Stimulated activated CD4-positive, alpha-beta T cell treated with anti-CD3 and anti-CD28 coated beads, Interleukin-15, amount 100 ng/mL, for 24 hours (primary cell): ENCODE results near the gene NHSL2.
A peak's percentile ranks its signal among the peaks of the same experiment; 100 is the strongest.
"Not testable (repeated sequence)": the region's sequence is repeated elsewhere in the genome, so short reads cannot be mapped to it uniquely, and the experiment has no call there.

Experiments
- DNase-seq: peaks from one replicate; pipeline ENCODE4 v3.0.0-alpha.2; 2020

NHSL2 gene

DNA sequence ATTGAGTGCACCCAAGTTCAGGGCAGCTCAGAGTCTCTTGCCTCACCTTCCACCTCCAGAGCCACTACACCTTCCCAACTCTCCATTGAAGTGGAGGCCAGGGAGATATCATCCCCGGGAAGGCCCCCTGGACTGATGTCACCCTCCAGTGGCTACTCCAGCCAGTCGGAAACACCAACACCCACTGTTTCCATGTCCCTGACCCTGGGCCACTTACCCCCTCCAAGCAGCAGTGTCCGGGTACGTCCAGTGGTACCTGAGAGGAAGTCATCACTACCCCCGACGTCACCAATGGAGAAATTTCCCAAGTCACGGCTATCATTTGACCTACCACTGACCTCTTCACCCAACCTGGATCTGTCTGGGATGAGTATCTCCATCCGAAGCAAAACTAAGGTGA, 228.9 kb downstream of the NHSL2 start:
- DNase-seq, result no peak

DNA sequence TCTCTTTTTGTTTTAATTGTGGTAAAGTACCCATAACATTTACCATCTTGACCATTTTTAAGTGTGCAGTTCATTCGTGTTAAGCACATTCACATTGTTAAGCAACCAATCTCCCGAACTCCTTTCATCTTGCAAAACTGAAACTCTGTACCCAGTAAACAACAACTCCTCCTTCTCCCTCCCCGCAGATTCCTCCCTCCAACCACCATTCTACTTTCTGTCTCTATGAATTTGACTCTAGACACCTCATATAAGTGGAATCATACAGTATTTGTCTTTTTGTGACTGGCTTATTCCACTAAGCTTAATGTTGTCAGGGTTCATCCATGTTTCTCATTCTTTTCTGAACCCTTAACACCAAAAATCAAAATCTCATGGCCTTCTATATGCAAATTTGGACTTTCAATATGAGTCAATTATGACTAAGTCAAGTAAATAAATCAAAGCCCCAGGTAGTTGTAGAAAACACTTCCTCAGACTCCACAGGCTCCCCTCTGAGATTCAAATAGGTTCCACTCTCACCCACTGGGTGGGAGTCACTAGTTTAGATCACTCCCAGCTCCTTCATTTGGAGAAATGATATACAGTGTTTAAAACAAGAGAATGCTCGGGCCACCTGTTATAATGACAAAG, 230.8 kb downstream of the NHSL2 start:
- no peak for DNase-seq

DNA sequence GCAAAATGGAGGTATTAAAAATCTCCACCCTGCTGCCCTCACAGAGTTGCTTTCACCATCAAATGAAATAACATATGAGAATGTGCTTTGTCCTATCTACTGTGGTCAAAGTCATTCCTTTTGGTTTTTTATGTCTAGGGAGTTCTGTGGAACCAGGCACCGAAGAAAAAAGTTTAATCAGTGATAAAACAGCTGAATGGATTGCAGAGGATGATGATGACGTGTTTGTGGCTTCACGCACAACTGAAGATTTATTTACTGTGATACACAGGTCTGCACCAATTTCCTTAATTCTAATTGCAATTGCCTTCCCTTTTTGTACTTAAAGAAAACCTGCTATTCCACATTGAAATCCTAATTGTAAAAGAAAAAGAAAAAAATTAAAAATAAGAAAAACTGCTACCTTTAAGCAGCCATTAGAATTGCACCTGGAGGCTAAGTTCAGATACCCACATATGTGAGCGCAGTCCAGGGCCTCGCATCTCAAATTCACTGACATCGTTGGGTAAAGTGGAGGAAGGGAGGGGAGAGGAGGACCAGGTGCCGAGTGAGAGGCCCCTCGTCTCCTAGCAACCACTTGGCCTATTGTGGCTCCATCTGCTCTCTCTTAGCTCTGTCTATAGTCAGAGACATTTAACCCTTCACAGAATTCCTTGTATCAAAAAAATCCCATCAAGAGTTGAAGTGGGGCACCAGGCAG, 231.6 kb downstream of the NHSL2 start:
- no peak for DNase-seq

DNA sequence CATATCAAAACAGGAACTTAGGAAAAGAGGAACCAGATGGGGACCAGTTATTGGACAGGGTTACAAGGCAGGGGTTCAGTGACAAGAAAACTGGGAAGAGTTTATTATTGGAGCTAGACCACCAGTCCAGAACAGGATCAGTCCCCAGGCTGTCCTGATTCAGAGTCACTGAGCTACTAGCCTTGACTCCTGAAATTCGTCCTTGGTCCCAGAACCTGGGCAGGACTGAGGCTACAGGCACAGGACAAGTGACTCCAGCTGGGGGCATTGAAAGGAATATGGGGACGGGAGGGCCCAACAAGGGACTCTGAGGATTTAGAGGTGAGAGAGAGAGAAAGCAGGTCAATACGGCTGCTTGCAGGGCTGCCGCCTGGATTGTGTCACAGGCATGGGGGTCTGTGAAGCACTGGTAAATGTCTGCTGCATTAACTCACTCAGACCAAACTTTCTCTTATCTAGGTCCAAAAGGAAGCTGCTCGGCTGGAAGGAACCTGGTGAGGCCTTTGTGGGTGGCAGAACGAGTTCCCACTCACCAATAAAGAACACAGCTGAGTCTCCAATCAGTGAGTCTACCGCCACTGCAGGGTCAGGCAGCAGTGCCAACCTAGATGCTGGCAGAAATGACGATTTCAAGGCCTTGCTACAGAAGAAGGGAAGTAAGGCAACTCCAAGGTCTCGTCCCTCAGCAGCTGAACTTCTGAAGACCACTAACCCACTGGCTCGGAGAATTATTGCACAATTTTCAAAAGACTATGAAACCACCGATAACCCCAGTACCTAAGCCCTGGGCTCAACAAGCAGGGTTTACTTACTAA, 232.4 kb downstream of the NHSL2 start:
- DNase-seq, result no peak

DNA sequence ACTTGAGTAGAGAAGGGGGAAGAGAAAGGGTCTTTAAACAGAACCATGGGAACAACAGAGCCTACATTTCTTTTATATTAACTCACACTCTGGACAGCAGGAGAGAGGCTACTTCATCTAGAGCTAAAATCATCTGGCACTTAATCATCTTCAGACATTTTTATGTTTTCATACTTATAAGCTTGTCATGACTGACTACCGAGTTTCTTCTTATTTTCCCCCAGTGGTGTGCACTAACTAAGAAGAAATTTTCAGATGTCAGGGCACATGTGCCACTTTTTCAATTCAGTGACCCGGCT, 232.9 kb downstream of the NHSL2 start:
- DNase-seq, result no peak

DNA sequence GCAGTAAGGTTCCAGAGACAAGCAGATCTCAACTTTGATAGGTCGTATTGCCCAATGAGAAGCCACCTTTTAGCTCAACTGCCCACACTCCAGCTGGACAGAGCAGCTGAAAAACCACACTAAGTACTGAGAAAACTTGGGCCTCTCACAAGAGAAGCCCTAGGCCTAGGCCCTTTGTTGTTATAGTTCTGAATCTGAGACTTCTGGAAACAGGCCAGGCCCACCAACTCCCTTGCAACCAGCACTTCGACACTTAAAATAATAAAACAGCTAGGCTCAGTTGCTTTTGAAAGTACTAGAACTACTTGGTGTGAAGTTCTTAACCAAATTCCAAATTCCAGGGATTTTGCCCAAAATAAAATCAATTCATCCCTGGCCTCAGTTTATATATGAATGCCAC, 234.5 kb downstream of the NHSL2 start:
- DNase-seq, result no peak

DNA sequence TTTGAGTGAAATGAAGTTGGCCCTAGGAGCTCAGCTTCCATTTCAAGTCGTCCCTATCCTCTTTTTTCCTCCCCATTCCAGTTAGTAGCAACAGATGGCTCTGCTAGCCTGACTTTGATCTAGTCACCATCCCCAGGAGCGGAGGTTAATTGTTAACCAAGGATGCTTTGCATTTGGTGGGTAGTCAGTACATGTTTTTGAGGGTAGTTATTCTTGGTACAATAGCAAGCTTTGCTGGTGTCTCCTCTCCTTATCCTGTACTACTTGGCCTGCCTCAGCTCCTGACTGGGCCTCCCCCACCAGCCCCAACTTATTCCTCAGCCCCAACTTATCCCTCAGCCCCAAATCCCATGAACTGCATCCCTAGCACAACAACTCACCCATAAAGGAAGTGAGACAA, 235.9 kb downstream of the NHSL2 start:
- DNase-seq, result no peak

DNA sequence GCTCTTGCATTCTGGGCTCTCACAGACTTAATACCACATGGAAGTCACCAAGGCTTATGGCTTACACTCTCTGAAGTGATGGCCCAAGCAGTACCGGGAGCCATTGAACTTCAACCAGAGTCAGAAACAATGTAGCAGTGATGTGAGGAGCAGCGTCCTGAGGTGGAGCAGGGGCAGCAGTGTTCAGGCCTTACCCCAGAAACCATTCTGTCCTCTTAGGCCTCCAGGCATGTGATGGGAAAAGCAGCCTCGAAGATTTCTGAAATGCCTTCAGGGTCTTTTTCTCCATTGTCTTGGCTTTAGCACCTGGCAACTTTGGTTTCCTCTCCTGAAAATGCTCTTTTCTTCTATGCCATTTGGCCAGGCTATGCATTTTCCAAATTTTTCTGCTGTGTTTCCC, 248.1 kb downstream of the NHSL2 start:
- no peak for DNase-seq

DNA sequence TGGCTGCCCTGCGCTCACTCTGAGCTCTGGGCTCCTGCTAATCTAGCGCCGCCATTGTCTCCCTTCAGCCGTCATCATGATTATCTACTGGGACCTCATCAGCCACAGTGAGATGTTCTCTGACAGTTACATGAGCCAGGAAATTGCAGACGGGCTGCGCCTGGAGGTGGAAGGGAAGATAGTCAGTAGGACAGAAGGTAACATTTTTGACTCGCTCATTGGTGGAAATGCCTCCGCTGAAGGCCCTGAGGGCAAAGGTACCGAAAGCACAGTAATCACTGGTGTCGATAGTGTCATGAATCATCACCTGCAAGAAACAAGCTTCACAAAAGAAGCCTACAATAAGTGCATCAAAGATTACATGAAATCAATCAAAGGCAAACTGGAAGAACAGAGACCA, 249.1 kb downstream of the NHSL2 start:
- DNase-seq, result no peak

DNA sequence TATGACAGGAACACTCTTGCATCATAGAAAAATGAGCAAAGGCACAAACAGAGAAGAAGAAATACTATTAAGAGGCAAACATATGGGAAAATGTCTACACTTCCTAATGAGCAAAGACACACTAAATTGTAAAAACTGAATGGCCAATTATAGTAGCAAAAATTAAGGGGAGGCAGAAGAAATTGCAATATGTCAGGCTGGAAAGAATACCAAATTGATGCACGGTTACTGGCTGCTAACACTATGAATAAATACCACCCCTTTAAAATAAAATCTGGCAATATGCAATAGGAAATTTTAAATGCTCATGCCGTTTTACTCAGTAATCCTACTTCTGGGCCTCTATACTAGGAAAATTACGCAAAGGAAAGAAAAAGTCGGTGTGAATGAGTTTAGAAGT, 254.9 kb downstream of the NHSL2 start:
- no peak for DNase-seq

DNA sequence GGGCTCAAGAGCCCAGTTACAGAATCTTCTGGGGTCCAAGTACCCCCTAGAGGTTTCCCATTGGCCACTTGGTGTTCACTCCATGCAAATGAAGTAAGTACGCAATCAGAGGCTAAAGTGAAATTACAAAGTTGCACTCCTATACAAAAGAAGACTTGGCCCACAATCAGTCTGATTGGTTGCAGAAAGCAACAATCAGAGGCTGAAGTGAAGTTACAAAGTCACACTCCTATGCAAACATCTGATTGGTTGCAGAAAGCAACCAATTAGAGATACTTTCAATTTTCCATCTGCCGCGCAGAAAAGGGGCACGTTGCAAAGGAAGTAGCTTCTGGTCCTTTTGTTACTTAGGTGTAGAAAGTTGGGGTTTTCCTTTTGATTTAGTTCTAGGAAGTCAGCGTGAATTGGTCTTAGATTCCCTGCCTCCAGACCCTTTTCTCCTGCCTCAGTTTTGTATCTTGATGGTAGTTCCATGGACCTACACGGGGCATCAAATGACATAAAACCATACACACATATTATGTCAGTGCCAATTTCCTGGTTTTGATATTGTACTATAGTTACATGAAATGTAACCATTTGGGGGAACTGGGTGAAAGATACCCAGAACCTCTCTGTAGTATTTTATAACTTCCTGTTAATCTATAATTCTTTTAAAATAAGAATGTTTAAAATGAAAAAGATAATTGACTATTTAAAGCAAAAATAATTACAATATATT, 258.5 kb downstream of the NHSL2 start:
- peak; percentile 13 for DNase-seq

DNA sequence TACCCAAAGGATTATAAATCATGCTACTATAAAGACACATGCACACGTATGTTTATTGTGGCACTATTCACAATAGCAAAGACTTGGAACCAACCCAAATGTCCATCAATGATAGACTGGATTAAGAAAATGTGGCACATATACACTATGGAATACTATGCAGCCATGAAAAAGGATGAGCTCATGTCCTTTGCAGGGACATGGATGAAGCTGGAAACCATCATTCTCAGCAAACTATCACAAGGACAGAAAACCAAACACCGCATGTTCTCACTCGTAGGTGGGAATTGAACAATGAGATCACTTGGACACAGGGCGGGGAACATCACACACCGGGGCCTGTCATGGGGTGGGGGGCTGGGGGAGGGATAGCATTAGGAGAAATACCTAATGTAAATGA, 265.6 kb downstream of the NHSL2 start:
- not testable (repeated sequence) for DNase-seq

DNA sequence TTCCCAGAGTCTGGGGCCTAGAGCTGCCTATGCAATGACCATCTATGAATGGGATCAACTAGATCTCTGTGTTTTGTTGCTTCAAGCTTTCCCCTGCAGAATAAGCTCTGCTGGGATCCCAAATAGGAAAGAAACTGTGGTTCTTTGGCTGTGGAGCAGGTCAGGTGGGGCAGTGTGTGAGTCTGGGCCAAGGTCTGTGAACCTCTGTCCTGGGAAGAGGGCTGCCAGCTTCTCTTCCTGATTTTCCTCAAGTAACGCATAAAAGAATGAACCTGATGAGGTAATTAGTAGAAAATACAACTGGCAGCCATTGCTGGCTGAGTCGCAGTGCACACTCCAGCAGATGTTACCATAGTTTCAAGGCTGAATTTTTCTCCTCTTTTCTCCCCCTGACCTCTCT, 266.3 kb downstream of the NHSL2 start:
- DNase-seq, result no peak

DNA sequence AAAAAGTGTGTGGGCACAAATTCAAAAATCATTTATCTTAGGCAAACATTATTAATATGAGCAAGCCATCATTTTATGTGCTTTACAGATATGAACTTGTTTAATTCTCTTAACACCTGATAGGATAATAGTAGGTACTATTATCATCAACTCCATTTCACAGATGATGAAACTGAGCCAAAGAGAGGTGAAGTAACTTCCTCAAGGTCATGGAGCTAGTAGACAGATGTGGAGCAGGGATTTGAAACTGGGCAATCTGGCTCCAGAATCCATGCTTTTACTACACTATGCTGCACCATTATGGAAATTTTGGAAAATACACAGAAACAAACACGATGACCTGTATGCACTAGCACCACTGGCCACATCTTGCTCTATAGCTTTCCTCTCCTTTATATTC, 269.9 kb downstream of the NHSL2 start:
- no peak for DNase-seq

DNA sequence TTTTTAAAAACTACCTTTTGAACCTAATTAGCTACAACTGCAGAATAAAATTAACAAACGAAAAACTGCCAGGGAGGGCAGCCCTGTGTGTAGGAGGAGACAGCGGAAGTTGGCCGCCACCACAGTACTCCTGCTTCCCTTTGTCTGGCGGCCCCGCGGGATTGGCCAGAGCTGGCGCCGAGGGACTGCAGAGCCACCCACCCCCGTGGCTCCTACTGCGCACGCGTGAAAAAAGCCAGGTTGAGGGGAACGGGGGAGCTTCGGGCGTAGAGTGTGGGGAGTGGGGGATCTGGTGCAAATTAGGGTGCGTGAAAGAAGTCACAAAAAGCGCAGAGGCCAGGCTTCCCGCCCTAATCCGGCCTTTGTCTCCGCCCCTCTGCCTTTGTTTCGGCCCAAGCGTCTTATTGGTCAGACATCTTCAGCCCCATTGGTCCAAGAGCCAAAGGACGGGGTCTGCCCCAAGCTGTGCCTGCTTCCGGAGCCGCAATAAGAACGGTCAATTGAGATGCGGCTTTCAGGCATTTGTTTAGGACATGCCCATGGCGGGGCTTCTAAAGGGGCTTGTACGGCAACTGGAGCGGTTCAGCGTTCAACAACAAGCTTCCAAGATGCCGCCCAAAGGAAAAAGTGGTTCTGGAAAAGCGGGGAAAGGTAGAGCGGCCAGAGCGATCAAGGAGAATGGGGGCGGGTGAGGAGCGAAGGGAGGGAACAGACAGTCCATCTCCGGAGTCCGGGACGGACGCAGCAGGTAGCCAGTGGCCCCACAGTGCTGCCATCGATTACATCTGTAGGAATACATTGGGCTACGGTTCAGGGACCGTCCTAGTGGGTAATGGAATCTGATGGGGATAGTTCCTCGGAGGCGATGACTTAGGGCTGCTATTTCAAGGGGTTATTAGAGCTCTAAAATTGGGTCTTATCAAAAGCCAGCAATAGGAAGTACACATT, 270.8 kb downstream of the NHSL2 start, which contains the start of gene PIN4:
Gene PIN4 (plus strand): TSS at position 580 of the 948 bp plus-strand sequence. CDS start 29 bp downstream, at position 609.
- peak; percentile 87 for DNase-seq

DNA sequence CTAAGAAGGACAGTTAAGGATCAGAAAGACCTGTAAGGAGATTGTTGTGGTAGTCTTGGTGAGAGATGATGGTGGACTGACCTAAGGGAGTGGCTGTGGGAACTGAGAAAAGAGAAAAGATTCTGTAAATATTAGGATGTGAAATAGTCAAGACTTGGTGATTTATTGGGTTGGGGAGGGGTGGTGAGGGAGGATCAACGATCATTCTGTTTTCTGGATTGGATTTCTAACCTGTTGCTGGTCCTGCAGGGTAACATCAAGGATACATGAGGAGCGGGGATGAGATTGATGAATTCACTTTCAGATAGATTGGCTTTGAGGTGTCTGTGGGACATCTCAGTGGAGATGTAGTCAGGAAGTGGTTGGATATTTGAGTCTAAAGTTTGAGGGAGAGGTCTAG, 272.3 kb downstream of the NHSL2 start:
- DNase-seq, result no peak

DNA sequence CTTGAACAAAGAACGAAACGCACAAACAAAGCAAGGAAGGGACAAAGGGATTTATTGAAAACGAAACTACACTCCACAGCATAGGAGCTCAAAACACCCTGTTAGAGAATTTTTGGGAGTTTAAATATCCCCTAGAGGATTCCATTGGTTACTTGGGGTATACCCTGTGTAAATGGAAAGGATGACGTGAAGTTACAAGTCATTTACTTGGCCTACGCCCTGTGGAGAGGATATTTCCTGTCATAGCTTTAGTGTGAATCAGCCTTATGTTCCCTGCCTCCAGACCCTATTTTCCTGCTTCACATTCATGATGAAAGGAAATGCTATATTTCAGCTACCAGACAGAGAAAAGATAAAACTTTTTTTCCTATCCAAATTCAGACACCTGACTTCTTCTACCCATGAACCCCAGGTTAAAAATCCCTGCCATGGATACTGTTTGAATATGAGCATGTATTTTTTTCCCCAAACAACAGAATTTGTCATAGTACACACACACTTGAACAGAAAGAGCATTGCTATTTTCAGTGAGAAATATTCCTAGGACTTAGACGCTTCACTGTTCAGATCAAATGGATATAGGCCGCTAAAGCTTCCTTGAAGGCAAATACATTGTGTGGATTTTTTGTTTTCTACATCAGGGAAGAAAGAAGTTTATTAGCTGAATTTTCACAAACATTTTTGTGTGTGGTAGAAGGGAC, 291.3 kb downstream of the NHSL2 start:
- no peak for DNase-seq
